Adrenal gland (tissue), 5 donors: Measurements from ENCODE around the gene CDKL2.

Experiments used
- CTCF ChIP-seq, 6 experiments: fragments of 450-650 bp in 4 of 6; fragments of 200-600 bp in 2 of 6; sonication (generic) in 1 of 6; IDR thresholded peaks; 1 replicate in 5 of 6; 2 replicates in 1 of 6; pipeline versions ENCODE4 v1.5.1 to v1.8.0; 2016 to 2021; ENCODE audit warnings: antibody characterized with exemption in 6 of 6, mild to moderate bottlenecking in 2 of 6, moderate library complexity in 1 of 6
- POLR2A ChIP-seq, 2 donors: fragments of 450-650 bp; IDR thresholded peaks; one replicate each; pipeline ENCODE4 v1.6.1; 2017; ENCODE audit warnings: antibody characterized with exemption in 2 of 2, mild to moderate bottlenecking in 2 of 2, moderate library complexity in 1 of 2
- donor health status: DM: no; HTN: no; CAD: no.

- TF ChIP-seq CTCF (IDR thresholded peaks at IDR 0.05) (no peak), POLR2A (IDR thresholded peaks at IDR 0.05) (no peak)
Measured at GRCh38 chr4:75530556-75531322, 99.6 kb downstream of the CDKL2 start.
